Measurements from ENCODE around the gene AKAP10.

DNA sequence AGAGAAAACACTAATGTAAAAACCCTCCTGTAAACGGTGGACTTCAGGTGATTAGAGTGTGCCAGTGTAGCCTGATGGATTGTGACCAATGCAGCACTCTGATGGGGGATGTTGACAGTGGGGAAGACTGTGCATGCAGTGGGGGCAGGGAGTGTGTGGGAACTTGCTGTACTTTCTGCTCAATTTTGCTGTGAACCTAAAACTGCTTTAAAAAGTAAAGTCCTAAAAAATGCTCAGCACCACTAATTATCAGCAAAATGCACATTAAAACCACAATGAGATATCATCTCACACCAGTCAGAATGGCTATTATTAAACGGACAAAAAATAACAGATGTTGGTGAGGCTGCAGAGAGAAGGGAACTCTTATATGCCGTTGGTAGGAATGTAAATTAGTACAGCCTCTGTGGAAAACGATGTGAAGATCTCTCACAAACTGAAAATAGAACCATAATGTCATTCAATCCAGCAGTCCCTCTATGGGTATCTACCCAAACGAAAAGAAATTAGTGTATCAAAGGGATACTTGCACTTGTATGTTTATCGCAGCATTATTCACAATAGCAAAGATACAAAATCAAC, 100.2 kb downstream of the AKAP10 start:
- no peak for TF ChIP-seq CTCF (IDR thresholded peaks at IDR 0.05)
- TF ChIP-seq EZH2 (IDR thresholded peaks at IDR 0.05; ENCODE audit: borderline replicate concordance, insufficient read depth, low read depth, low read length, poor library complexity, severe bottlenecking): no peak

Measured in B cell (primary cell).